Renal cortex interstitium (tissue), 11 donors: ENCODE results near the gene PFDN1. TPM values are rescaled to one million over a fixed set of nuclear protein-coding genes. Genes with fewer than 3 reads are reported as not detected.

ENCODE experiments used
- DNase-seq, 11 donors: peaks; one replicate each; pipeline ENCODE4 v3.0.0-alpha.2; 2013; ENCODE audit warnings: low read depth in 9 of 11, low spot score in 4 of 11; ENCODE audit errors: extremely low read depth in 1 of 11
- polyA plus RNA-seq, 3 donors: library from polyadenylated mRNA; unstranded; fragments of 120-200 nt; gene quantifications; one replicate each; pipeline ENCODE4 v1.2.1, GENCODE V29; 2013; ENCODE audit not compliant: insufficient read length in 3 of 3

PFDN1 gene
- polyA plus RNA-seq, 3 donors, result 86.6 to 116 (median 114) TPM

- DNase-seq, result no peak
These were observed 9.9 kb upstream of the PFDN1 start for GRCh38 chr5:140312791-140313189.

- DNase-seq, result no peak
These were observed 9.3 kb upstream of the PFDN1 start for GRCh38 chr5:140312067-140312790.

GRCh38 chr5:140311011-140311467, 8.1 kb upstream of the PFDN1 start:
- no peak for DNase-seq

- no peak for DNase-seq
These were observed 7.5 kb upstream of the PFDN1 start for GRCh38 chr5:140310434-140310833.

GRCh38 chr5:140309706-140310249, 6.9 kb upstream of the PFDN1 start:
- DNase-seq, result no peak

GRCh38 chr5:140305471-140305870, 2.6 kb upstream of the PFDN1 start:
- no peak for DNase-seq

GRCh38 chr5:140303966-140304365, 1.1 kb upstream of the PFDN1 start:
- no peak for DNase-seq

GRCh38 chr5:140301136-140301535, 1.8 kb downstream of the PFDN1 start:
- DNase-seq, result no peak

- DNase-seq, result no peak
These were observed 3.8 kb downstream of the PFDN1 start for GRCh38 chr5:140299056-140299455.

- no peak for DNase-seq
These were observed 4.7 kb downstream of the PFDN1 start for GRCh38 chr5:140298183-140298601.

- DNase-seq, result no peak
These were observed 5.6 kb downstream of the PFDN1 start for GRCh38 chr5:140297283-140297682.

- DNase-seq, result no peak
These were observed 6.6 kb downstream of the PFDN1 start for GRCh38 chr5:140296289-140296688.

GRCh38 chr5:140295414-140295813, 7.5 kb downstream of the PFDN1 start:
- DNase-seq, result peak in 10 of 11 donors; percentile 26 to 74 (median 40)

- no peak for DNase-seq
These were observed 8.1 kb downstream of the PFDN1 start for GRCh38 chr5:140294753-140295152.

- DNase-seq, result no peak
These were observed 9.1 kb downstream of the PFDN1 start for GRCh38 chr5:140293849-140294100.

GRCh38 chr5:140293091-140293848, 9.6 kb downstream of the PFDN1 start:
- no peak for DNase-seq

- DNase-seq, result no peak
These were observed 10.5 kb downstream of the PFDN1 start for GRCh38 chr5:140292212-140293036.

- no peak for DNase-seq
These were observed 14.9 kb downstream of the PFDN1 start for GRCh38 chr5:140287801-140288521.

GRCh38 chr5:140286424-140286823, 16.5 kb downstream of the PFDN1 start:
- no peak for DNase-seq
